HEK293T (cell line): Measurements from ENCODE around the gene FARP1.

Source experiments
- CTCF ChIA-PET: fragments of 350-600 bp; formaldehyde crosslinking; extraction: SDS; loops from one replicate; lab custom pipeline; 2021; ENCODE audit warnings: antibody characterized with exemption, inconsistent platforms; lab: Yijun Ruan, JAX
- POLR2A ChIA-PET: fragments of 350-600 bp; formaldehyde crosslinking; extraction: SDS; loops from one replicate; lab custom pipeline; 2020; ENCODE audit warnings: antibody characterized with exemption, inconsistent platforms; lab: Yijun Ruan, JAX
- DNase-seq: peaks from one replicate; pipeline ENCODE4 v3.0.0; 2012; ENCODE audit warnings: mixed read lengths; ENCODE audit errors: extremely low spot score
- ARNT ChIP-seq: fragments of 450-650 bp; IDR thresholded peaks from 2 replicates; pipeline ENCODE4 v1.6.1; 2017; ENCODE audit warnings: mild to moderate bottlenecking
- BHLHE40 ChIP-seq: fragments of 450-650 bp; IDR thresholded peaks from 2 replicates; pipeline ENCODE4 v1.6.1; 2016; ENCODE audit warnings: mild to moderate bottlenecking, moderate library complexity, borderline replicate concordance
- CTBP1 ChIP-seq: fragments of 450-650 bp; IDR thresholded peaks from 2 replicates; pipeline ENCODE4 v1.6.1; 2016; ENCODE audit warnings: borderline replicate concordance
- ELF4 ChIP-seq: fragments of 450-650 bp; IDR thresholded peaks from 2 replicates; pipeline ENCODE4 v1.6.1; 2017; ENCODE audit warnings: antibody characterized with exemption
- FOXA1 ChIP-seq: fragments of 450-650 bp; IDR thresholded peaks from 2 replicates; pipeline ENCODE4 v1.6.1; 2016; ENCODE audit warnings: mild to moderate bottlenecking
- FOXK2 ChIP-seq: fragments of 450-650 bp; IDR thresholded peaks from 2 replicates; pipeline ENCODE4 v1.6.1; 2016; ENCODE audit warnings: mild to moderate bottlenecking
- FOXM1 ChIP-seq: fragments of 450-650 bp; IDR thresholded peaks from 2 replicates; pipeline ENCODE4 v1.6.1; 2017; ENCODE audit warnings: mild to moderate bottlenecking, borderline replicate concordance
- HDGF ChIP-seq: fragments of 450-650 bp; IDR thresholded peaks from 2 replicates; pipeline ENCODE4 v1.6.1; 2017; ENCODE audit warnings: antibody characterized with exemption, borderline replicate concordance
- L3MBTL2 ChIP-seq: fragments of 450-650 bp; conservative IDR thresholded peaks from 2 replicates; pipeline ENCODE4 v1.6.1; 2016; ENCODE audit warnings: mild to moderate bottlenecking
- LEF1 ChIP-seq: fragments of 450-650 bp; IDR thresholded peaks from 2 replicates; pipeline ENCODE4 v1.6.1; 2017; ENCODE audit warnings: mild to moderate bottlenecking, borderline replicate concordance
- NFRKB ChIP-seq: fragments of 450-650 bp; IDR thresholded peaks from 2 replicates; pipeline ENCODE4 v1.6.1; 2016; ENCODE audit warnings: mild to moderate bottlenecking, moderate library complexity
- SP1 ChIP-seq: fragments of 450-650 bp; IDR thresholded peaks from 2 replicates; pipeline ENCODE4 v1.6.1; 2017
- SUZ12 ChIP-seq: fragments of 450-650 bp; IDR thresholded peaks from 2 replicates; pipeline ENCODE4 v1.6.1; 2016; ENCODE audit warnings: mild to moderate bottlenecking
- TARDBP ChIP-seq: fragments of 450-650 bp; IDR thresholded peaks from 2 replicates; pipeline ENCODE4 v1.6.1; 2016
- ZNF384 ChIP-seq: fragments of 450-650 bp; IDR thresholded peaks from 2 replicates; pipeline ENCODE4 v1.6.1; 2016
- TF ChIP-seq, protein P1 (sequence below): fragments of 450-650 bp; IDR thresholded peaks from 2 replicates; pipeline ENCODE4 v1.6.1; 2016

FARP1 gene

DNA sequence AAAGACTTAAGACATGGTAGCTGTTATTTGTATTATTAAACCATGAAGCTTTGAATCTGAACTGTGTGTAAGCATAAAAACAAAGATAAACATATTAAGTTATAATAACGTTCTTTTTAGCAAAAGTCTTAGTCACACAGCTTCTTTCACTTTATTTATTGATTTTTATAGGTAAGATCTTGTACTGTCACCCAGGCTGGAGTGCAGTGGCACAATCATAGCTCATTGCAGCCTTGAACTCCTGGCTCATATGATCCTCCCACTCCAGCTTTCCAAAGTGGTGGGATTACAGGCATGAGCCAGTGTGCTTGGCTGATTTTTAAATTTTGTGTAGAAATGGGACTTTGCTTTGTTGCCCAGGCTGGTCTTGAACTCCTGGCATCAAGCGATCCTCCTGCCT lies 13.4 kb downstream of the FARP1 start:
- ChIA-PET CTCF (no interaction called here), POLR2A (no interaction called here)
- no peak for DNase-seq
- TF ChIP-seq HDGF, result no peak
- no peak for TF ChIP-seq LEF1
- no peak for TF ChIP-seq FOXM1
- no peak for TF ChIP-seq NFRKB
- TF ChIP-seq BHLHE40, result no peak
- TF ChIP-seq FOXK2, result no peak
- TF ChIP-seq ELF4, result no peak
- TF ChIP-seq, protein P1, sequence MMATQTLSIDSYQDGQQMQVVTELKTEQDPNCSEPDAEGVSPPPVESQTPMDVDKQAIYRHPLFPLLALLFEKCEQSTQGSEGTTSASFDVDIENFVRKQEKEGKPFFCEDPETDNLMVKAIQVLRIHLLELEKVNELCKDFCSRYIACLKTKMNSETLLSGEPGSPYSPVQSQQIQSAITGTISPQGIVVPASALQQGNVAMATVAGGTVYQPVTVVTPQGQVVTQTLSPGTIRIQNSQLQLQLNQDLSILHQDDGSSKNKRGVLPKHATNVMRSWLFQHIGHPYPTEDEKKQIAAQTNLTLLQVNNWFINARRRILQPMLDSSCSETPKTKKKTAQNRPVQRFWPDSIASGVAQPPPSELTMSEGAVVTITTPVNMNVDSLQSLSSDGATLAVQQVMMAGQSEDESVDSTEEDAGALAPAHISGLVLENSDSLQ, result no peak
- no peak for TF ChIP-seq ARNT
- TF ChIP-seq L3MBTL2, result no peak
- TF ChIP-seq SUZ12, result no peak
- no peak for TF ChIP-seq CTBP1
- no peak for TF ChIP-seq ZNF384

DNA sequence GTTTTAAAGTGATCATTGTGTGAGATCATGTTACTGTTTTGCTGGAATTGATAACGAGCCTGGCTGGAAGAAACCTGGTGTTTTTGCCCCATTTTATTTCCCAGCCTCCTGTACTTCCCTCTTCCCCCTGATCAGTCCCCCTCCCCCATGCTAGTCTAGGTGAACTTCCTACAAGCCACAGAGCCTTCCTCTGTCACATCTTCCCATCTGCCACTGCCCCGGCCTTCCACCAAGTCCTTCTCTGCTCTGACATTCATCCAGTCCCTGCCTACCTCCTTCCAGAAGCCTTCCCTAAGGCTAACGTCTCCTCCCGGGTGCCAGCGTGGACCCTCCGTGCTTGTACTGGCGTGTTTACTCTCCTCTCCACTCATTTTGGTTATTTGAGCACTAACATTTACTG lies 14.3 kb downstream of the FARP1 start:
- no peak for DNase-seq
- ChIA-PET POLR2A (no interaction called here), CTCF (no interaction called here)
- no peak for TF ChIP-seq FOXK2
- TF ChIP-seq, protein P1, result no peak
- TF ChIP-seq L3MBTL2, result no peak
- TF ChIP-seq NFRKB, result no peak
- no peak for TF ChIP-seq ELF4
- no peak for TF ChIP-seq ZNF384
- no peak for TF ChIP-seq LEF1

DNA sequence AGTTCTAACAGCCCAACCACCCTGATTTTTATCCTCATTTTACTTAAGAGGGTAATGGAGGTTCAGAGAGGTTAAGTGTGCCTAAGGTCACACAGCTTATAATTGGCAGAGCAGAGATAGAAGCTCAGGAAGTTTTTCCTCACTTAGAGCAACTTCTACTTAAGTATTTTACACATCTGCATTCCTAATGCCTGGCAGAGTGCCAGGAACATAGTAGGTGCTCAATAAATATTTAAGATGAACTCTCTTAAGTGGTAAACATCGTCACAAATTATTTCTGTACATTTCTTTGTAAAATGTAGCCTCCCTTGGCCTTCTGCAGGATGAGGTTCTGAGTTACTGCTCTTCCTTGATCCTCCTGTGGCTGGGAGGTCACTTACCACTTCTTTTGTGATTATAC lies 14.7 kb downstream of the FARP1 start:
- TF ChIP-seq SP1 (no peak), FOXK2 (no peak), HDGF (no peak)
- DNase-seq, result no peak
- ChIA-PET POLR2A (no interaction called here), CTCF (no interaction called here)

DNA sequence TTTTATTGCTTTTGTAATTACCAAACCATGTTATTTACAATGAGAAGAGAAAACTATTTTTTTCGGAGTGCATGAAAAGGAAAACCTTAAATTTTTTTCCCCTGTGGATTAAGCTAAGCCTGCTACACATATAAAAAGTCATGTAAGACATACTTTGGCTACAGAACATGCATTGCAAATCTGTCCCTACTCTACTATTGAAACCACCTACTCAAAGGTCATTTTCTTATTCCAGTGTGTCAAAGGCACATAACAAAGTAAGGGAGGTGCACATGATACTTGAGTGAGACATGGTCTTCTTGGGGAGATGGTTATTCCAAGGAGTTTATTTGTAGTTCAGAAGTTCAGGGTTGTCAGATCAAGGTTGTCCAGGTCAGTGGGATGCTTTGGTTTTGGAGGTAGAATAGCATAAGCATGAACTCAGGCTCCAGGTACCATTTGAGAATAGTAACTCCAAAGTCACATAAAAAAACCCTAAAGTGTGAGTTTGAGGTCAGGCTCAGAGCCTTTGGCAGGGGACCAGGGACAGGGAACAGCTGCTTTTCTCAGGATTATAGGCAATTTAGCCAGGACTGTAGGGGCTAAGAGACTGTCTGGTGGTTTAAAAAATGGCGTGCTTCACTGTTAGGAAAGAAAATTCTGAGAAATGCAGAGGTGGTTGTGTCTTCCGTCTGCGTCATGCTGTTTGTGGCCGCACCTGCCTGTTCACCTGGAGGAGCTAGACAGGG lies 15.4 kb downstream of the FARP1 start:
- ChIA-PET CTCF (no interaction called here), POLR2A (no interaction called here)
- DNase-seq, result no peak
- TF ChIP-seq L3MBTL2 (no peak), NFRKB (no peak), HDGF (no peak), CTBP1 (no peak), ELF4 (no peak), ZNF384 (no peak), FOXM1 (no peak), TARDBP (no peak), LEF1 (no peak), SP1 (no peak), ARNT (no peak), SUZ12 (no peak), BHLHE40 (no peak)
- TF ChIP-seq, protein P1, result no peak

DNA sequence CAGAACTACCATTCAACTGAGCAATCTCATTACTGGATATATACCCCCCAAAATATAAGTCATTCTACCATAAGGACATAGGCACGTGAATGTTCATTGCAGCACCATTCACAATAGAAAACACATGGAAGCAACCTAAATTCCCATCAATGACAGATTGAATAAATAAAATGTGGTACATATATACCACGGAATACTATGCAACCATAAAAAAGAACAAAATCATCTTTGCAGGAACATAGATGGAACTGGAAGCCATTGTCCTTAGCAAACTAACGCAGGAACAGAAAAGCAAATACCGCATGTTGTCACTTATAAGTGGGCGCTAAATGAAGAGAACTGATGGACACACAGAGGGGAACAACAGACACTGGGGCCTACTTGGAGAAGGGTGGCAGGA lies 20.0 kb downstream of the FARP1 start:
- no peak for DNase-seq
- ChIA-PET CTCF (no interaction called here), POLR2A (no interaction called here)
- TF ChIP-seq FOXK2, result no peak
- TF ChIP-seq SP1, result no peak
- TF ChIP-seq LEF1, result no peak
- TF ChIP-seq CTBP1, result no peak
- no peak for TF ChIP-seq ELF4
- no peak for TF ChIP-seq HDGF
- TF ChIP-seq BHLHE40, result no peak
- TF ChIP-seq ARNT, result no peak
- no peak for TF ChIP-seq L3MBTL2
- TF ChIP-seq, protein P1, result no peak
- TF ChIP-seq SUZ12, result no peak
- no peak for TF ChIP-seq FOXM1
- no peak for TF ChIP-seq ZNF384

DNA sequence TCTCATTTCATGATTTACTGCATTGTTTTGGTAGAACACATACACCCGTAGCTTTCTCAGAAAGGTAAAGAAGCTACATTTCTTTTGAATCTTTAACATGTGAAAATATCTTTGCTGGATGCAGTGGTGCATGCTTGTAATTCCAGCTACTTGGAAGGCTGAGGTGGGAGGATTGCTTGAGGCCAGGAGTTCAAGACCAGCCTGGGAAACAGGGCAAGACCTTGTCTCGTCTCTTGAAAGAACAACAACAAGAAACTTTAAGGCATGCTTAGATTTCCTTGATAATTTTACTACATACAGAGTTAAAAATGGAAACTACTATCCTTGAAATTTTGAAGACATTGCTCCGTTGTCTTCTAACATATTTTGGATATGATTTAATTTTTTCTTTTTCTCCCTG lies 26.4 kb downstream of the FARP1 start:
- no peak for DNase-seq
- TF ChIP-seq ARNT (no peak), TARDBP (no peak), FOXK2 (no peak), L3MBTL2 (no peak), FOXA1 (no peak), NFRKB (no peak), FOXM1 (no peak), SUZ12 (no peak), ELF4 (no peak), LEF1 (no peak), HDGF (no peak), SP1 (no peak), BHLHE40 (no peak), ZNF384 (no peak), CTBP1 (no peak)
- TF ChIP-seq, protein P1, result no peak
- ChIA-PET POLR2A (no interaction called here), CTCF (no interaction called here)
